Keratinocyte (primary cell): ENCODE measurements around the gene CHGA.

Source experiments
- CTCF ChIP-seq, 3 experiments: IDR thresholded peaks in 1 of 3; conservative IDR thresholded peaks in 1 of 3; optimal IDR thresholded peaks in 1 of 3; 2 replicates in 2 of 3; 3 replicates in 1 of 3; pipeline versions ENCODE3 to v1.5.1; 2011; ENCODE audit warnings: low read length in 3 of 3, mild to moderate bottlenecking in 3 of 3, moderate library complexity in 2 of 3, control low read depth in 1 of 3, inconsistent platforms in 1 of 3; ENCODE audit not compliant: insufficient read depth in 2 of 3; ENCODE audit errors: extremely low read depth in 1 of 3
- EZH2 ChIP-seq: IDR thresholded peaks from one replicate; pipeline ENCODE4 v1.6.1; 2012; ENCODE audit warnings: inconsistent platforms, mild to moderate bottlenecking, low read length, moderate library complexity

GRCh38 chr14:92976268-92976667 lies 53.3 kb downstream of the CHGA start:
- TF ChIP-seq CTCF (optimal IDR thresholded peaks at IDR 0.05 in 1 of 3, IDR thresholded peaks at IDR 0.05 in 1 of 3, conservative IDR thresholded peaks at IDR 0.05 in 1 of 3; ENCODE audit: extremely low read depth in 1 of 3, insufficient read depth in 2 of 3, low read length in 3 of 3): no peak
- TF ChIP-seq EZH2: no peak
